ENCODE results near the gene CFAP58. TPM values are rescaled to one million over a fixed set of nuclear protein-coding genes. Genes with fewer than 3 reads are reported as not detected.
A peak's percentile ranks its signal among the peaks of the same experiment; 100 is the strongest.

The CFAP58 gene
- total and polyA plus RNA-seq, 4 donors: 0.01 to 0.09 (median 0.08) TPM; not detected in 1

DNA sequence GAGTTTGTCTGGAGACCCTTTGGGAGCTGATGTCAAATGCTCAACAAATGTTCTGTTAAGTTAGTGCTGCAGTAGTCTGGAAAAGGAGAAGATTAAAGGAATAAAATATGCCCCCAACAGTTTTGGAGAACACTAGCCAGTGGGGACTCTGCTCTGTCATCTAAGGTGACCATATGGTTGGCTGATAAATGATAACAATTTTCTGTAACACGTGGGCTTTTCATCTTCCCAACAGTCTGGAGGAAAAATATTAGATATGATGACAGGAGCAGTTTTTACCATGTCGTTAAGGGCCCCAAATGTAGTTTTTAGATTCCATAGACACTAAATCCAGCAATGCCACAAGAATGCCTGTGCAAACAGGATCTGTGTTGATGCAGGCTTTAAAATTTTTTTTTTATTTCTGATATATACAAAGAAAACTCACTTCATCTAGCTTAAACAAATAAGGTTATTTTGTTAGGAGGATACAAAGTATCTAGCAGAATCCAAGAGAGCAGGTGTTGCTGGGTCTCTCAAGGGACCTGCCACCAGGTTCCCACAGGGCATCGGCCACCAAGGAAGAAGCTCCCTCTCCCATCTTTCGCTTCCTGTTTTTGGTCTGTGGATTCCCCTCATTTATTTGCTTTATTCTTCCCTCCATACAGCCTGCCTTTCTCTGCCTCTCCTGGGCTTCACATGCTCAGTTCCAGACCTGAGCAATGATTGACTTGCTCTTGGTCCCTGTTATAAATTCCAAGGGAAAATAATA, 6.2 kb upstream of the CFAP58 start:
- no peak for DNase-seq (ENCODE audit: low spot score)
- TF ChIP-seq JUND (IDR thresholded peaks at IDR 0.05) (no peak), SP1 (IDR thresholded peaks at IDR 0.05) (no peak), FOXA2 (IDR thresholded peaks at IDR 0.05) (no peak), GABPA (IDR thresholded peaks at IDR 0.05 in 1 of 2, conservative IDR thresholded peaks at IDR 0.05 in 1 of 2) (no peak), HNF4G (IDR thresholded peaks at IDR 0.05) (no peak)
- TF ChIP-seq, protein P1, sequence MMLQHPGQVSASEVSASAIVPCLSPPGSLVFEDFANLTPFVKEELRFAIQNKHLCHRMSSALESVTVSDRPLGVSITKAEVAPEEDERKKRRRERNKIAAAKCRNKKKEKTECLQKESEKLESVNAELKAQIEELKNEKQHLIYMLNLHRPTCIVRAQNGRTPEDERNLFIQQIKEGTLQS (IDR thresholded peaks at IDR 0.05): no peak
- TF ChIP-seq, protein P2, sequence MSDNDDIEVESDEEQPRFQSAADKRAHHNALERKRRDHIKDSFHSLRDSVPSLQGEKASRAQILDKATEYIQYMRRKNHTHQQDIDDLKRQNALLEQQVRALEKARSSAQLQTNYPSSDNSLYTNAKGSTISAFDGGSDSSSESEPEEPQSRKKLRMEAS (IDR thresholded peaks at IDR 0.05): no peak
- TF ChIP-seq, protein P3, sequence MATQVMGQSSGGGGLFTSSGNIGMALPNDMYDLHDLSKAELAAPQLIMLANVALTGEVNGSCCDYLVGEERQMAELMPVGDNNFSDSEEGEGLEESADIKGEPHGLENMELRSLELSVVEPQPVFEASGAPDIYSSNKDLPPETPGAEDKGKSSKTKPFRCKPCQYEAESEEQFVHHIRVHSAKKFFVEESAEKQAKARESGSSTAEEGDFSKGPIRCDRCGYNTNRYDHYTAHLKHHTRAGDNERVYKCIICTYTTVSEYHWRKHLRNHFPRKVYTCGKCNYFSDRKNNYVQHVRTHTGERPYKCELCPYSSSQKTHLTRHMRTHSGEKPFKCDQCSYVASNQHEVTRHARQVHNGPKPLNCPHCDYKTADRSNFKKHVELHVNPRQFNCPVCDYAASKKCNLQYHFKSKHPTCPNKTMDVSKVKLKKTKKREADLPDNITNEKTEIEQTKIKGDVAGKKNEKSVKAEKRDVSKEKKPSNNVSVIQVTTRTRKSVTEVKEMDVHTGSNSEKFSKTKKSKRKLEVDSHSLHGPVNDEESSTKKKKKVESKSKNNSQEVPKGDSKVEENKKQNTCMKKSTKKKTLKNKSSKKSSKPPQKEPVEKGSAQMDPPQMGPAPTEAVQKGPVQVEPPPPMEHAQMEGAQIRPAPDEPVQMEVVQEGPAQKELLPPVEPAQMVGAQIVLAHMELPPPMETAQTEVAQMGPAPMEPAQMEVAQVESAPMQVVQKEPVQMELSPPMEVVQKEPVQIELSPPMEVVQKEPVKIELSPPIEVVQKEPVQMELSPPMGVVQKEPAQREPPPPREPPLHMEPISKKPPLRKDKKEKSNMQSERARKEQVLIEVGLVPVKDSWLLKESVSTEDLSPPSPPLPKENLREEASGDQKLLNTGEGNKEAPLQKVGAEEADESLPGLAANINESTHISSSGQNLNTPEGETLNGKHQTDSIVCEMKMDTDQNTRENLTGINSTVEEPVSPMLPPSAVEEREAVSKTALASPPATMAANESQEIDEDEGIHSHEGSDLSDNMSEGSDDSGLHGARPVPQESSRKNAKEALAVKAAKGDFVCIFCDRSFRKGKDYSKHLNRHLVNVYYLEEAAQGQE (IDR thresholded peaks at IDR 0.05): no peak
- TF ChIP-seq, protein P4, sequence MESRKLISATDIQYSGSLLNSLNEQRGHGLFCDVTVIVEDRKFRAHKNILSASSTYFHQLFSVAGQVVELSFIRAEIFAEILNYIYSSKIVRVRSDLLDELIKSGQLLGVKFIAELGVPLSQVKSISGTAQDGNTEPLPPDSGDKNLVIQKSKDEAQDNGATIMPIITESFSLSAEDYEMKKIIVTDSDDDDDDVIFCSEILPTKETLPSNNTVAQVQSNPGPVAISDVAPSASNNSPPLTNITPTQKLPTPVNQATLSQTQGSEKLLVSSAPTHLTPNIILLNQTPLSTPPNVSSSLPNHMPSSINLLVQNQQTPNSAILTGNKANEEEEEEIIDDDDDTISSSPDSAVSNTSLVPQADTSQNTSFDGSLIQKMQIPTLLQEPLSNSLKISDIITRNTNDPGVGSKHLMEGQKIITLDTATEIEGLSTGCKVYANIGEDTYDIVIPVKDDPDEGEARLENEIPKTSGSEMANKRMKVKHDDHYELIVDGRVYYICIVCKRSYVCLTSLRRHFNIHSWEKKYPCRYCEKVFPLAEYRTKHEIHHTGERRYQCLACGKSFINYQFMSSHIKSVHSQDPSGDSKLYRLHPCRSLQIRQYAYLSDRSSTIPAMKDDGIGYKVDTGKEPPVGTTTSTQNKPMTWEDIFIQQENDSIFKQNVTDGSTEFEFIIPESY (IDR thresholded peaks at IDR 0.05): no peak
- TF ChIP-seq, protein P5, sequence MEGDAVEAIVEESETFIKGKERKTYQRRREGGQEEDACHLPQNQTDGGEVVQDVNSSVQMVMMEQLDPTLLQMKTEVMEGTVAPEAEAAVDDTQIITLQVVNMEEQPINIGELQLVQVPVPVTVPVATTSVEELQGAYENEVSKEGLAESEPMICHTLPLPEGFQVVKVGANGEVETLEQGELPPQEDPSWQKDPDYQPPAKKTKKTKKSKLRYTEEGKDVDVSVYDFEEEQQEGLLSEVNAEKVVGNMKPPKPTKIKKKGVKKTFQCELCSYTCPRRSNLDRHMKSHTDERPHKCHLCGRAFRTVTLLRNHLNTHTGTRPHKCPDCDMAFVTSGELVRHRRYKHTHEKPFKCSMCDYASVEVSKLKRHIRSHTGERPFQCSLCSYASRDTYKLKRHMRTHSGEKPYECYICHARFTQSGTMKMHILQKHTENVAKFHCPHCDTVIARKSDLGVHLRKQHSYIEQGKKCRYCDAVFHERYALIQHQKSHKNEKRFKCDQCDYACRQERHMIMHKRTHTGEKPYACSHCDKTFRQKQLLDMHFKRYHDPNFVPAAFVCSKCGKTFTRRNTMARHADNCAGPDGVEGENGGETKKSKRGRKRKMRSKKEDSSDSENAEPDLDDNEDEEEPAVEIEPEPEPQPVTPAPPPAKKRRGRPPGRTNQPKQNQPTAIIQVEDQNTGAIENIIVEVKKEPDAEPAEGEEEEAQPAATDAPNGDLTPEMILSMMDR (IDR thresholded peaks at IDR 0.05; ENCODE audit: low read depth, low read length, missing input control): no peak
- H3K9me3 ChIP-seq (ENCODE audit: control insufficient read depth in 4 of 4, low read length in 3 of 4): no peaks in the 10 kb centered on the region
- peaks cover 0 to 16% (median 11%) of the 10 kb centered on the region in 4 donors for H3K4me1 ChIP-seq (ENCODE audit: control insufficient read depth in 4 of 4, insufficient read depth in 4 of 4, low read length in 3 of 4)
- no peak overlapping the region for H3K4me3 ChIP-seq (ENCODE audit: low read depth in 1 of 3, low read length in 3 of 3)
- no peaks in the 10 kb centered on the region for H3K27me3 ChIP-seq (ENCODE audit: control insufficient read depth in 4 of 4, insufficient read depth in 4 of 4, low read length in 3 of 4)
- no peaks in the 10 kb centered on the region for H3K36me3 ChIP-seq (ENCODE audit: control insufficient read depth in 4 of 4, insufficient read depth in 3 of 4, low read depth in 1 of 4, low read length in 3 of 4)
- 77% methylated on average over 4 of the region's 4 CpGs for WGBS
- H3K9ac ChIP-seq (ENCODE audit: low read depth in 1 of 2, low read length in 2 of 2): no peak overlapping the region
- no peak overlapping the region for H3K27ac ChIP-seq (ENCODE audit: low read depth in 1 of 2, low read length in 2 of 2)

DNA sequence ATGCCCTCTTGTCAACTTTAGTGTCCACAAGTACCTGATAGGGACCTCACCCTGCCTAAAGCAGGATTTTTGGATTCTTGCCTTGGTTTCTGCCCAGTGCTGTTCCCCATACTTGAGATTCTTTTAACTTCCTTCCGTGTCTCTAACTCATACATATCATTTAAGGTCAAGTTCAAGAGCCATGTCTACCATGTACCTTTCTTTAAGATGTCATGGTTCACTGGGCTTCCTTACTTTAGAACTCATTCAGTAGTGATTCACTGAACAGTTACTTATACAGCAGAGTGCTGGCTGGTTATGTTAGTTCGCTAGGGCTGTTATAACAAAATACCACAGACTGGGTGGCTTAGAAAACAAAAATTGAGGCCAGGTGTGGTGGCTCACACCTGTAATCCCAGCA, 5.0 kb upstream of the CFAP58 start:
- H3K9me3 ChIP-seq (ENCODE audit: control insufficient read depth in 4 of 4, low read length in 3 of 4): no peaks in the 10 kb centered on the region
- H3K36me3 ChIP-seq (ENCODE audit: control insufficient read depth in 4 of 4, insufficient read depth in 3 of 4, low read depth in 1 of 4, low read length in 3 of 4): no peaks in the 10 kb centered on the region
- H3K27me3 ChIP-seq (ENCODE audit: control insufficient read depth in 4 of 4, insufficient read depth in 4 of 4, low read length in 3 of 4): no peaks in the 10 kb centered on the region
- peaks cover 0 to 23% (median 17%) of the 10 kb centered on the region in 4 donors for H3K4me1 ChIP-seq (ENCODE audit: control insufficient read depth in 4 of 4, insufficient read depth in 4 of 4, low read length in 3 of 4)
- 90% methylated on average over 2 of the region's 2 CpGs for WGBS
- no peak overlapping the region for H3K4me3 ChIP-seq (ENCODE audit: low read depth in 1 of 3, low read length in 3 of 3)
- TF ChIP-seq GABPA (IDR thresholded peaks at IDR 0.05 in 1 of 2, conservative IDR thresholded peaks at IDR 0.05 in 1 of 2): no peak
- TF ChIP-seq, protein P5 (IDR thresholded peaks at IDR 0.05; ENCODE audit: low read depth, low read length, missing input control): no peak
- no peak for TF ChIP-seq RXRA (IDR thresholded peaks at IDR 0.05)
- TF ChIP-seq, protein P4 (IDR thresholded peaks at IDR 0.05): no peak
- no peak for TF ChIP-seq TAF1 (conservative IDR thresholded peaks at IDR 0.05)
- no peak for TF ChIP-seq FOXA1 (IDR thresholded peaks at IDR 0.05)
- TF ChIP-seq EGR1 (IDR thresholded peaks at IDR 0.05; ENCODE audit: low read depth in 2 of 2): no peak
- no peak overlapping the region for H3K9ac ChIP-seq (ENCODE audit: low read depth in 1 of 2, low read length in 2 of 2)
- no peak for DNase-seq (ENCODE audit: low spot score)
- H3K27ac ChIP-seq (ENCODE audit: low read depth in 1 of 2, low read length in 2 of 2): peak overlapping the region; percentile 77 to 82

All from liver (tissue), 9 donors.